Ascending aorta (tissue), 2 donors: ENCODE results near the gene GDPD3. TPM values are rescaled to one million over a fixed set of nuclear protein-coding genes. Genes with fewer than 3 reads are reported as not detected.

Experiments
- DNase-seq, 2 donors: peaks; one replicate each; pipeline ENCODE4 v3.0.0-alpha.2; 2019; ENCODE audit warnings: low spot score in 2 of 2
- H3K27ac ChIP-seq, 2 donors: fragments of 200-600 bp; sonication (generic); one replicate each; pipeline ENCODE4 v1.5.1; 2016 to 2017; ENCODE audit warnings: mild to moderate bottlenecking in 1 of 2
- H3K27me3 ChIP-seq: fragments of 200-600 bp; sonication (generic); one replicate; pipeline ENCODE4 v1.5.1; 2017
- H3K36me3 ChIP-seq, 2 donors: fragments of 200-600 bp; sonication (generic); one replicate each; pipeline ENCODE4 v1.5.1; 2016
- H3K4me1 ChIP-seq, 2 donors: fragments of 200-600 bp; sonication (generic); one replicate each; pipeline ENCODE4 v1.5.1; 2016 to 2017; ENCODE audit warnings: mild to moderate bottlenecking in 1 of 2
- H3K4me3 ChIP-seq, 2 donors: fragments of 200-600 bp; sonication (generic); one replicate each; pipeline ENCODE4 v1.5.1; 2016 to 2017; ENCODE audit warnings: mild to moderate bottlenecking in 1 of 2
- H3K9me3 ChIP-seq, 2 donors: fragments of 200-600 bp; sonication (generic); one replicate each; pipeline ENCODE4 v1.5.1; 2016
- intact Hi-C: fragments of 100-400 bp; cut with DNase I; formaldehyde crosslinking; loops from one replicate; pipeline ENCODE4 v1.15.1; 2023
- total RNA-seq: library from RNA; depleted of rRNA; stranded (reverse); fragments of >200 nt; gene quantifications from one replicate; pipeline ENCODE4 v1.1.0, GENCODE V29; 2016
- TF ChIP-seq, protein P1 (sequence below), 3 experiments: fragments of 200-600 bp in 2 of 3; fragments of 450-650 bp in 1 of 3; sonication (generic) in 2 of 3; IDR thresholded peaks; one replicate each; pipeline ENCODE4 v1.5.1; 2016 to 2019; ENCODE audit warnings: antibody characterized with exemption in 3 of 3, mild to moderate bottlenecking in 1 of 3, moderate library complexity in 1 of 3

GDPD3 gene
- total RNA-seq, 1 donor from 2014 or later: 0.53 TPM

DNA sequence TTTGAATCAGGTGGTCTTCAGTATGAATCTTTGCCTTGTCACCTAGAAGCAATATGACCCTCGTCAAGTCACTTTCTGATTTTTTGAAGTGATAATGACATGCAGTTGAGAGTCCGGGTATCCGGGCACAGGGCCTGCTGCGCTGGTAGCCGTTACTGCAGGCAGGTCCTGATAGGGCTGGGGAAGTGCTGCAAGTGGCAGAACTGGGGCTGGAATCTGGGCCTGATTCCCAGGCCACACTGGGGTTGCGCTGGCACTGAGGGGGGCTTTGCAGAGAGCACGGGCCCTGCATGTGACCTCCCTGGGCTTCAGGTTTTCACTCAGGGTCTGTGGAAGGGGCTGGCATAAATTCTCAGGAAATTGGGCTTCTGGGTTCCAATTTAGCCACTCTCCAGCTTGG lies 34.6 kb downstream of the GDPD3 start:
- intact Hi-C loops: no loop called here
- H3K4me3 ChIP-seq: no peak overlapping the region
- no peak overlapping the region for H3K27ac ChIP-seq
- H3K36me3 ChIP-seq: peaks cover 45 to 63% of the 10 kb centered on the region in 2 donors
- no peaks in the 10 kb centered on the region for H3K27me3 ChIP-seq
- H3K9me3 ChIP-seq: no peaks in the 10 kb centered on the region
- DNase-seq: no peak
- H3K4me1 ChIP-seq: peaks cover 6 to 19% of the 10 kb centered on the region in 2 donors
- TF ChIP-seq, protein P1, sequence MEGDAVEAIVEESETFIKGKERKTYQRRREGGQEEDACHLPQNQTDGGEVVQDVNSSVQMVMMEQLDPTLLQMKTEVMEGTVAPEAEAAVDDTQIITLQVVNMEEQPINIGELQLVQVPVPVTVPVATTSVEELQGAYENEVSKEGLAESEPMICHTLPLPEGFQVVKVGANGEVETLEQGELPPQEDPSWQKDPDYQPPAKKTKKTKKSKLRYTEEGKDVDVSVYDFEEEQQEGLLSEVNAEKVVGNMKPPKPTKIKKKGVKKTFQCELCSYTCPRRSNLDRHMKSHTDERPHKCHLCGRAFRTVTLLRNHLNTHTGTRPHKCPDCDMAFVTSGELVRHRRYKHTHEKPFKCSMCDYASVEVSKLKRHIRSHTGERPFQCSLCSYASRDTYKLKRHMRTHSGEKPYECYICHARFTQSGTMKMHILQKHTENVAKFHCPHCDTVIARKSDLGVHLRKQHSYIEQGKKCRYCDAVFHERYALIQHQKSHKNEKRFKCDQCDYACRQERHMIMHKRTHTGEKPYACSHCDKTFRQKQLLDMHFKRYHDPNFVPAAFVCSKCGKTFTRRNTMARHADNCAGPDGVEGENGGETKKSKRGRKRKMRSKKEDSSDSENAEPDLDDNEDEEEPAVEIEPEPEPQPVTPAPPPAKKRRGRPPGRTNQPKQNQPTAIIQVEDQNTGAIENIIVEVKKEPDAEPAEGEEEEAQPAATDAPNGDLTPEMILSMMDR (IDR thresholded peaks at IDR 0.05): no peak

DNA sequence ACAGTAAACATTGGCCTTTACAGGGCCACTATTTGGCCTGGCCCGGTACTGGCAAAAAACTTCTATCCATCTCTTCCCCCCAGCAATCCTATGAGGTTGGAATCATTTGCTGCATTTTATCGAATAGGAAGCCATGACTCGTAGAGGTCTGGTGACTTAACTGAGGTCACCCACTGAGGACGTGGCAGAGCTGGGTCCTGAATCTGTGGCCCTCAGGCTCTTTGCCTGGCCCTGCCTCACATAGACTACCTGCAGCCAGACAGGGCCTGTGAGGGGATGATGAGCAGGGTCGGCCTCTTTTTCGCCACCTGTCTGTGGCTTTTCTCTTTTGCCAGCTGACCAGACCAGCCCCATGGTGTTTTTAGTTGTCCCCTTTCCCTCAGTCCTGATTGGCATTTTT lies 35.7 kb downstream of the GDPD3 start:
- Histone ChIP-seq H3K27ac (no peak overlapping the region), H3K27me3 (no peaks in the 10 kb centered on the region), H3K36me3 (peaks cover 44 to 52% of the 10 kb centered on the region in 2 donors), H3K9me3 (no peaks in the 10 kb centered on the region), H3K4me3 (peak overlapping the region in 1 of 2 donors; percentile 96), H3K4me1 (peaks cover 6 to 19% of the 10 kb centered on the region in 2 donors)
- intact Hi-C loops: loop anchor here (2.0 kb wide), 1 partner anchor 13 kb away; the partner anchor contains the start of gene TBX6
- TF ChIP-seq, protein P1 (IDR thresholded peaks at IDR 0.05): no peak
- DNase-seq: no peak

DNA sequence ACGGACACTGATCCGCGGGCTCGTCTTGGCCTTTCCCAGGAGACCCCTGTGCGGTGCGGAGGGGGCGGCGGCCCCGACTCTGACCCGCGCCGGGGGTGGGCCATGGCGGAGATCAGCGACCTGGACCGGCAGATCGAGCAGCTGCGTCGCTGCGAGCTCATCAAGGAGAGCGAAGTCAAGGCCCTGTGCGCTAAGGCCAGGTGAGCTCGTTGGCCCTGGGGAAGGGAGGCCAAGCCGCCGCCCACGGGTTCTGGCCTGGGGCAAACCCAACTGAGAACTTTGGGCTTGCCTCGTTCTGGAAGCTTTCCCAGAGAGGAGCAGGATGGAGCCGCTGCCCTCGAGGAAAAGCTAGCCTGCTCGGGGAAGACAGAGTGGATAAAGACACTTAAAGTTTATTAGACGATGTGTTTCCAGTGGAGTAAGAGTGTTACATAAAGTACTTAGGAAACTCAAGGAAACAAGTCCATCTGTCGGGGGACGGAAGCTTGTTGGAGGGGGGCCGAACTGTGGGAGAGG lies 37.0 kb downstream of the GDPD3 start:
- H3K27me3 ChIP-seq: no peaks in the 10 kb centered on the region
- peak overlapping the region; percentile 69 to 96 for H3K4me3 ChIP-seq
- no peak for DNase-seq
- peak overlapping the region; percentile 92 to 93 for H3K27ac ChIP-seq
- intact Hi-C loops: loop anchor here (2.0 kb wide), 1 partner anchor 14 kb away; the partner anchor contains the start of gene TBX6
- peaks cover 6 to 19% of the 10 kb centered on the region in 2 donors for H3K4me1 ChIP-seq
- no peaks in the 10 kb centered on the region for H3K9me3 ChIP-seq
- TF ChIP-seq, protein P1 (IDR thresholded peaks at IDR 0.05): no peak
- H3K36me3 ChIP-seq: peaks cover 44 to 51% of the 10 kb centered on the region in 2 donors

DNA sequence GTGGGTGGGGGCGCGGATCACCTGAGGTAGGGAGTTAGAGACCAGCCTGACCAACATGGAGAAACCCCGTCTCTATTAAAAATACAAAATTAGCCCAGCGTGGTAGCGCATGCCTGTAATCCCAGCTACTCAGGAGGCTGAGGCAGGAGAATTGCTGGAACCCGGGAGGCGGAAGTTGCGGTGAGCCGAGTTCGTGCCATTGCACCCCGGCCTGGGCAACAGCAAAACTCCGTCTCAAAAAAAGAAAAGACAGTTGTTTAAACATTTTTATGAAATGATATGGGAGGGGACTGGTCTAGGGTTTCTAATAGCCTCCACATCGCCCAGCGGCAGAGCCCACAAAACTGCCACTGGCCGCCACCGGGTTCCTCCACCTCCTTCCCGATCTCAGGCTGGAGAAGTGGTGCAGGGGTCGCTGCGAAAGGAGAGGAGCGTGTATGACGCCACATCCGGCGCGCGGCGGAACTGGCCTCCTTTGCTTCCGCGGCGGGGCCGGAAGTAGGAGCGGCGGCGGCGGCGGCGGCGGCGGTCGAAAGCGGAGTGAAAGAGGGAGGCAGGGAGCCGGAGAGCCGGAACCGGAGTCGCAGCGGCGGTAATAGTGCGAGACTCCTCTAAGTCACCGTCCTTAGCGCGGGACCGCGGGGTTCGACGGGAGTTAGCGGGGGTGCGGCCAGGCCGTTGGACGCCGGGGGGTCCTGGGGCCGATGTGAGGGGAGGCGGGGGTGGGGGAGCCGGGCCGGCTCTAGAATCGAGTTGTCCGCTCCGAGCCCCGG lies 37.6 kb downstream of the GDPD3 start, which contains the start of gene PPP4C:
Gene PPP4C, plus strand, starts transcription at position 492 of the 773 bp plus-strand sequence. CDS start 384 bp downstream, outside the sequence.
- peak within 1 kb of the TSS; percentile 92 to 93 for H3K27ac ChIP-seq
- peaks cover 6 to 19% of the 10 kb centered on the region in 2 donors for H3K4me1 ChIP-seq
- intact Hi-C loops: loop anchor here (1.0 to 2.0 kb wide), 2 partner anchors 10 to 15 kb away; partner anchors contain the start of genes ALDOA and TBX6
- H3K9me3 ChIP-seq: no peaks in the 10 kb centered on the region
- no peaks in the 10 kb centered on the region for H3K27me3 ChIP-seq
- H3K4me3 ChIP-seq: peak within 1 kb of the TSS; percentile 69 to 96
- TF ChIP-seq, protein P1 (IDR thresholded peaks at IDR 0.05): peak in 1 of 3 experiments; percentile 17
- peak; percentile 46 to 95 for DNase-seq
- peaks cover 44 to 51% of the 10 kb centered on the region in 2 donors for H3K36me3 ChIP-seq

DNA sequence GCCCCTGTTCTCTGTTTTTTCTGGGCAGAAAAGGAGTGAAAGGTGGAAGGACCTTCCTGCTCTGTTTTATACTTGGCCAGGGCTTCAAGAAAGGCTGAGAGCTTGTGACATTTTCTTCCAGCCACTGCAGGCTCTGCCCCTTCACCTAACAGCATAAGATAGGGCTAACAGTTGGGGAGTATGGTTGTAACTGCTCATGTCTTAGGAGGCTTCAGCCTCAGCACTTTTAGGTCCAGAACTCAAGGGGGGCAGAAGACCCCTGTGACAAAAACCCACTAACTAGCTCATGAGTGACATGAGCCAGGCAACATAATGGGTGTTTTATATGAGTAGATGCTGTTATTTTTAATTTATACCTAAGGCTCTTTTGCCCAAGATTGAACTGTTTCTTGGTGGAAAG lies 42.8 kb downstream of the GDPD3 start:
- Histone ChIP-seq H3K9me3 (no peaks in the 10 kb centered on the region), H3K27me3 (no peaks in the 10 kb centered on the region), H3K4me3 (peak overlapping the region in 1 of 2 donors; percentile 7), H3K4me1 (peaks cover 18 to 43% of the 10 kb centered on the region in 2 donors), H3K36me3 (peaks cover 55 to 63% of the 10 kb centered on the region in 2 donors), H3K27ac (peak overlapping the region in 1 of 2 donors; percentile 14)
- DNase-seq: no peak
- TF ChIP-seq, protein P1 (IDR thresholded peaks at IDR 0.05): no peak
- intact Hi-C loops: no loop called here
